GM13976 (cell line): Measurements from ENCODE around the gene SERBP1.

ENCODE experiments used
- DNase-seq: peaks from one replicate; pipeline ENCODE4 v3.0.0; 2012; ENCODE audit warnings: low spot score
- CTCF ChIP-seq: IDR thresholded peaks from 2 replicates; pipeline ENCODE4 v1.5.1; 2012; ENCODE audit warnings: borderline replicate concordance, mild to moderate bottlenecking; ENCODE audit not compliant: insufficient read depth; ENCODE audit errors: extremely low read depth, missing control alignments, control extremely low read depth
- in situ Hi-C: fragments of 300-500 bp; cut with MboI; formaldehyde crosslinking; loops from one replicate; pipeline ENCODE4 v1.12.0; 2022; ENCODE audit warnings: low sequenced_read_pairs, mixed read lengths, inconsistent platforms; ENCODE audit not compliant: unreplicated experiment

The SERBP1 gene

DNA sequence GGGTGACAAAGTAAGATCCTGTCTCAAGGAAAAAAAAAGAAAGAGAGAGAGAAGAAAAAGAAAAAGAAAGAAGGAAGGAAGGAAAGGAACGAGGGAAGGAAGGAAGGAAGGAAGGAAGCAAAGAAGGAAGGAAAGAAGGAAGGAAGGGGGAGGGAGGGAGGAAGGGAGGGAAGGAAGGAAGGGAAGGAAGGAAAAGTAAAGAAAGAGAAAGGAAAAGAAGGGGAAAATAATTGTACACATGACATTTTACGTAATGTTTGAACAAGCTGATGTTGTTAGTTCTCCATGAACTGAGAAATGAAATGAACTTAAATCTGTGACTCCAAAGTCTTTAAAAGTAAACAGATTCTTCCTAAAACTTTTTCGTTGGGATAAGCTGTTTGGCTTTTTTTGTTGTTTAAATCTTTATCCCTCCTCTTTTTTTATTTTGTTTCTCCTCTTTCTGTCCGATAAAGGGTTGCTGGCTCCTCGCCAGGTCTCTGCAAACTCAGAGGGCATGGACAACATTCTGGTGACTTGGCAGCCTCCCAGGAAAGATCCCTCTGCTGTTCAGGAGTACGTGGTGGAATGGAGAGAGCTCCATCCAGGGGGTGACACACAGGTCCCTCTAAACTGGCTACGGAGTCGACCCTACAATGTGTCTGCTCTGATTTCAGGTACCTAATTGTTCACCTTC lies 62.7 kb downstream of the SERBP1 start:
- DNase-seq: no peak
- in situ Hi-C loops: no loop called here

GRCh38 chr1:67361641-67362040 lies 68.6 kb downstream of the SERBP1 start:
- TF ChIP-seq CTCF: no peak
- in situ Hi-C loops: no loop called here
- DNase-seq: no peak

More for the DNA sequence above, 62.7 kb downstream of the SERBP1 start:
- TF ChIP-seq CTCF: no peak

GRCh38 chr1:67359592-67359991 lies 70.6 kb downstream of the SERBP1 start:
- in situ Hi-C loops: no loop called here
- TF ChIP-seq CTCF: no peak

More at GRCh38 chr1:67359592-67359991, 70.6 kb downstream of the SERBP1 start:
- DNase-seq: no peak
